PC-9 (cell line): Measurements from ENCODE around the gene TMC2.

Experiments
- CTCF ChIP-seq: fragments of 200-600 bp; sonication (generic); conservative IDR thresholded peaks from 2 replicates; pipeline ENCODE4 v1.6.1; 2017; ENCODE audit warnings: mixed run types, antibody characterized with exemption, mild to moderate bottlenecking, moderate library complexity
- EZH2 ChIP-seq: fragments of 200-600 bp; sonication (generic); IDR thresholded peaks from 2 replicates; pipeline ENCODE4 v1.8.0; 2017; ENCODE audit warnings: antibody characterized with exemption, low read depth

GRCh38 chr20:2521369-2522305 is 14.7 kb upstream of the TMC2 start:
- peak; percentile 66 for TF ChIP-seq CTCF
- no peak for TF ChIP-seq EZH2
